Activated naive CD4-positive, alpha-beta T cell treated with anti-CD3 and anti-CD28 coated beads, Interleukin-2, amount 50 U/mL, for 16 hours (primary cell): ENCODE results near the gene EMP1.
A peak's percentile ranks its signal among the peaks of the same experiment; 100 is the strongest.

Experiments used
- DNase-seq: peaks from one replicate; pipeline ENCODE4 v3.0.0-alpha.2; 2020

EMP1 gene

GRCh38 chr12:13173012-13173932 is 23.3 kb upstream of the EMP1 start:
- DNase-seq, result no peak

GRCh38 chr12:13175499-13175898 is 21.0 kb upstream of the EMP1 start:
- DNase-seq, result no peak

- no peak for DNase-seq
These were observed 20.3 kb upstream of the EMP1 start for GRCh38 chr12:13176256-13176655.

GRCh38 chr12:13177373-13177772 is 19.2 kb upstream of the EMP1 start:
- DNase-seq, result no peak

- DNase-seq, result no peak
These were observed 18.6 kb upstream of the EMP1 start for GRCh38 chr12:13177906-13178305.

DNA sequence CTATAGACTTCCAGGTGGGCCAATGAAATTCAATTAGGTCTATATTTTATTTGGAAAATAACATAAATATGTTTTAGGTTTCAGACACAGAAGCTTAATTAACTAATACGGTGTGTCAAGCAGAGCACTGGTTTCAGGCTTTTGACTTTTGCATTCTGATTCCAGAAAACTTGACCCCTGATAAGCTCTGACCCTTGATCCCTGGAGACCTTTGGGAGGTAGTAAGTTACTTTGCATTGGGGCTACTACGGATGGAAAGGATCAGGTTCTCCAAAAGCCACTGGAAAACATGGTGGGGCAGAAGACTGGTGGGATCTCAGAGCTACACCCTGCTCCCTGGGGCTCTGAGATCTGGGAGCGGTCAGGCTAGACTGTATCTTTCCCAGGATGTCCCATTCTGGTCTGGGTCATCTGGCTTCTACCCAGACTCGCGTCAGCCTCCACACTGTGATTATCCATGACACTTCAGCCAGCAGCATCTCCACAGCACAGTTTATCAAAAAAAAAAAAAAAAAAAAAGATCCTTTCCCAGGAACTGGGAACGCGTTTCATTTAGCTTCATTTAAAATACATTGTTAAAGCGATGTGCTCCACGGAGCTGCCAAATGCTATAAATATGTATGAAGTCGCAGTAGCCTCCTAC is 17.8 kb upstream of the EMP1 start:
- no peak for DNase-seq

DNA sequence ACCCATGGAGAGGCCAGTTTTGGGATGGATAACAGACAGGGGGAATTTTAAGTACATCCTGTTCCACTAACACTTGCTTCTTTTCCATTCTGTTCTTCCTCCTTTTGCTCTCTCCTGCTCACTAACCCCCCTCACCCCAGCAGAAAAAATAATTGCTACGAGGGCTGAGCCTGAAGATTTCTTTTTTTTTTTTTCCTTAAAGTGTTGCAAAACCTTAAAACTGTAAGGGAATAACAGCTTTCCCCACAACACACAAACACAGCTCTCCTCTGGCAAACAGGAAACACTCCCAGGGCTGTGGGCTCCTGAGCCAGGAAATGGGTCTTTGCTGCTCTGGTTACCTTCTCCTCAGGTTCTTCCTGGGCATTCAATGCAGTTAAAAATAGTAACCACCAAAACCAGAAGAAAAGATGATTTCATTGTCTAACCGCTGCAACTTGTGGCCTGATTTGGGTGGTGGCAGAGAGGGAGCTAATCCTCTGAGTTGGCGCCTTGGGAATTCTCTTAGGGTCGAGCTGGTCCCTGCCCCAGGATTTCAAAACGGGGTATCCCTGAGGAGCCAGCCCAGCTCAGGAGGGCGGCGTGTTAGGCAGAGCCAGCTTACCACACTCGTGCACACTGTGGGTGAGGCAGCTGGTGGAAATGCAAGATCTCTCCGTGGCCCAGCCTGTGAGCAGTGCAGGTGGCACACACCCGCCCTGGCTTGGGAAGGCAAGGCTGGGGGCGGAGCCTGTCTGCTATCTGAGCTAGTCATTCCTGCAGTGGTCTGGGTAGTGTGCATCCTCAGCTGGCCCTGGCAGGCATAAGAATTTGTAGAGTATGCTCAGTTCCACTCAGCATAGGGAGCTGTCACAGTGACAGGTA is 17.1 kb upstream of the EMP1 start:
- peak; percentile 56 for DNase-seq

GRCh38 chr12:13181375-13182070 is 15.0 kb upstream of the EMP1 start:
- DNase-seq, result no peak

DNA sequence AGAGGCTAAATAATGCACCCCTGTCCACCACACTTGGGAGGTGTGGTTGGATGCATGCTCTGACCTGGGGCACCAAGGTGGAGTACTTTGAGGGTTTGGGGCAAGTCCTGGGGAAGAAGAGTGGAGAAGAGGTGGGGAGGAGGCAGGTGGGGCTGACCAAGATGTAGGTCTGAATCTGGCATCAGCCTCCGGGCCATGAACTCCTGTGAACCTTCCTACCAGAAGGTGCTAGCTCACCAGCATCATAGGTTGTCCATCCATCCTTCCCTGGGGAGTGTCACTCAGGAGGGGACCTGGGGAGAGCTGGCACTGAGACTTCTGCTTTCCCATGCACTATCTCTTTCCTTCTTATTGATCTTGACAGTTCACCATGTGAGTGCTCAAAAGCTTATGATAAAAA is 13.6 kb upstream of the EMP1 start:
- no peak for DNase-seq

GRCh38 chr12:13183620-13184019 is 12.9 kb upstream of the EMP1 start:
- DNase-seq, result no peak

- no peak for DNase-seq
These were observed 10.2 kb upstream of the EMP1 start for GRCh38 chr12:13186302-13186701.

DNA sequence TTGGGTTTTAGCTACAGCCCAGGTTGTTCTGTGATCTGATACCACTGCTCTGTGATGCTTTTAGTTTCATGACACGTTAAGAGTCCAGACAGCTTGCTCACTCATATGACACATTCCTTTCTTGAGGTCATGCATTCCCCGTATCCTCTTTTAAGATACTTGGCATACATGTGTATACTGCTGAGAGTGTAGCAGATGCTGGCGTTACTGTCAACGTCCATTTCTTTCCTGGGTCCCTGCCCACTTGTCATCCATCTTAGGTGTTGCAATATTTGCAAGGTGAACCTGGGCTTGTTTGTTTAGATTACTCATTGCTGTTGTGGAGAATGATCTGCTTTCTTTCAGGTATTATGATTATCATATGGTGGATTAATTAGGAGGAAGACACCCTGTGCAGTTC is 9.1 kb upstream of the EMP1 start:
- DNase-seq, result no peak

DNA sequence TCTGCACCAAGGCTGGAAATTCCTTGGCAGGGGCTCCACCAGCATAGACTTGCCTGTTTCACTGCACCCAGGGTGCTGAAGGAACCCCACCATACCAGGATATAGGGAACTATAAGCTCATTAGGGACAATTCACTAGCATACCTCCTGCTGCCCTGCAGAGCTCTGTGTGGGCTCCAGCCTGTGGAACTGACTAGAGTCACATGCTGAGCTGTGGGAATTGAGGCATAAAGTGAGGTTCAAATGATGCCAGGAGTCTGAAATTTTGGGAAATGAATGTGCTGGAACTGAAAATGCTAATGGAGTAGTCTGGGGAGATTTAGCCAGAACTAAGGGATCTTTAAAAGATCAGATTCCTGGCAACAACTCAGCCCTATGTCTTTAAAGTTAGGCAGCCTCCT is 7.3 kb upstream of the EMP1 start:
- no peak for DNase-seq

DNA sequence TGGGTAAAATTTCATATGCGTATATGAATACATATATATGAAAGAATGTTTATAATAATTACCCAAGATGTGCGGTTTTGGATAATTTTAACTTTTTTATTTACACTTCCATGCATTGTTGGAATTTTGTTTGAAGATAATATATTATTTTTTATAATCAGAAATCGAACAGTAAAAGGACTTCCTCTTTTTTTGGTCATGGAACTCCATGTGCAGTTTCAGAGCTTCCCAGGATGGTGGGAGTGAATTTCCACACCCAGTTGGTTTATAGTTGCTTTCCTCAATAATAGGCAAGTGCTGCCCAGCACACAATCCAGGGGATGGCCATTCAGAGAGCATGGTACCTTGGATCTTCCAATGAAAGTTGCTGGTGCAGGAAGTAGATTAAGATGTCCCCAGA is 6.3 kb upstream of the EMP1 start:
- no peak for DNase-seq

GRCh38 chr12:13192719-13193118 is 3.8 kb upstream of the EMP1 start:
- DNase-seq, result no peak

DNA sequence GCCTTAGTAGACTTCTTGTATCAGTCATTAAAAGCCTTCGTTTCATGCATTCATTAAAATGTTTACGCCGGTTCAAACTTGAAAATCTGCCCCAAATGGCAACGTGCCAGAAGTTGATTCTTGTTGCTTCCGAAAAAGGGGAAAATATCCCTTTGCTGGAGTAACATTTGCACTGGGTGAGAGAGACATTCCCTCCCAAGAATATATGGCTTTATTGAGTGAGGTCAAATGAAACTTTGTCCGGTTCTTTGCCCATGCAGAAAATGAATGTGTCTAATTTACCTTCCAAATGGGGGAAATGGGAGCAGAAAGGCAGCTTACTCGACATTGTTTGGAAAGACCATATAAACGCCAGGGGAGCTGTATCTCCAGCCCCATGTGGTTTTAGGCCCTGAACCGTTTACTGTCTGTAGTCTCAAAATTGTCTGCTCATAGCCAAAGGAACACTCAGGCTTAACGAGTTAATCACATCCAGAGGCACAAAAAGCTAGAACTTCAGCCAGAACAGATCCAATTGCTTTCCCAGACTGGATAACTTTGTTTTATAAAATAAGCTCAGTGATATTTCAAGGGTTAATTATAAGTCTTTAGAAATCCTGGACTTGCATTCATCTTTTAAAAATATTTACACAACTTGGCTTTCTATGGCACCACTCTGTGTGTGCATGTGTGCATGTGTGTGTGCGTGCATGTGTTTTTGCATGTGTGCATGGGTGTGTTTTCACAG is 2.9 kb upstream of the EMP1 start:
- DNase-seq, result no peak

DNA sequence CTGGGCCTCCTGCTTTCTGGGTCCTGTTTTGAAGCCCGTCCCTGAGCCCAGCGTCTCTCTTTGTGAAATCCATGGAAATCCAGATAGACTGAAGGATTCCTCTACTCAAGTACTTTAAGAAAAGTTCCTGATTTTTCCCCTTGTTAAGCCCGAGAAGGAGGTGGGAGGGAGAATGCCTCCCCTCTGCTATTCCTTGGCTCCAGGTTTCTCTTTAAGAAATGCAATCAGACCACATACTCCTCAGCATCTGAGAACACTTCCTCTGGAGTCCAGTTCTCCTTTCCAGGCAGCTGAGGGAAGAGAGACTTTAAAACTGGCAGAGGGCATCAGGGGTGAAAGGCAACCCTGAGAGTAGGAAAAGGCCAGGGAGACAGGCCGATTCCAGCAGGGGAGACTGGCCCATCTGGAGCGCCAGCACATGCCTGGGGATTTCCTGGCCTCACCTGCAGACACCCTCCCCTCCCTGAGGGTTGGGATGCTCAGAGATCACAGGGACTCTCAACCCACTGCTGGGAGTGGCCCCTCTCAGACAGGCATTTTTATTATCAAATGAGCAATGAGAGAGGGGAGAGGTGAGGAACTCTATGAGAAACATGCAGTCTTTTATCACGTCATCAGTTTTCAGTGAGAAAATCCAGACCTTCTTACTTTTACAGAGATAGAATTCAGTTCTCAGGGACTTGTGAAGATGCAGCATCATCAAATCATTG is 2.0 kb upstream of the EMP1 start:
- no peak for DNase-seq

DNA sequence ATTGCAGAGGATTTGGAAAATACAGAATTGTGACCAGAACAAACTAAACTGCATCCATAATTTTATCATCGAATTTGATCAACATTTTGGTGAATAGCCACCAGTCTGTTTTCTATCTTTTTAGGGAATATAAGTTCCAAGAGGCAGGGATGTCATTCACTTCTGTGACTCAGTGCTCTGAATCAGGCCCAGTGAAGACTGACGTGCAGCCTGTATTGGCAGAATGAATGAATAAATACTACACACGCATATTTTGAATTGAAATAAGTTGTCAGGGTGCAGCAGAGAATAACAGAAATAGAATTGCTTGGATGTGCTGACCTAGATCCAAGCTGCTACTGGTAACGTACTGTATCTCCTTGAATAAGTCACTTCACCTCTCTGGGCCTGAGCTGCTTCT is 1.3 kb upstream of the EMP1 start:
- DNase-seq, result no peak

DNA sequence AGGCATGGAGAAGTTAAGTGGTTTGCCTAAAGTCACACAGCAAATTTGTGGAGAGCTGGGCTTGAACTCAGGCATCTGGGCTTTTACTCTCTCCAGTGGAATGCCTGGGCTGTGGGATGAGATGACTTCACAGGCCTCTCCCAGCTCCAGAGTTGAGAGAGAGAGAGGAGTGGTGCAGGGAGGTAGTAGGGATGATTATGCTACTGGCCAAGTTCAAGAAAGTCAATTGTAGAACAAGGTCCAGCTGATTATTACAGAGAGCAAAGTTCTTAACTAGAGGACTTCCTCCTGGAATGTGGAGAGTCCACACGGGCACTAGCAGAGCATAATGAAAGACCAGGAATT is 769 bp upstream of the EMP1 start:
- no peak for DNase-seq

DNA sequence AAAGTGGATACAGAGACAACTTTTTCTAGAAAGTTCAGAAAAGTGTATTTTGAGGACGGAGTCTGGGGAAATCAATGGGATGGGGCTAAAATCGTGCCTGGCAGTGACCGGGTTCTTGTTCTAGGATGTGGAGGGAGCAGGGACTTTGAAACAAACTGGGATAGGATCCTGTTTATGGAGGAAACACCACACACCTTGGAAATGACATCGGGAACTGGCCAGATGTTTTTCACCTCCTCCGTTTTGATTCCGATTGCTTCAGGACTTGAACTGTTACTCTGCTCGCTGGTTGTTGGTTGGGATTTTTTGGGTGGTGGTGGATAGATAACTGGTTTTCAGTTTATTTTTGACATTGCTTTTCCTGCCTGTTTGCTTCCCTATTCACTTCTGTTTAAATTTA is 506 bp downstream of the EMP1 start:
- DNase-seq, result no peak

DNA sequence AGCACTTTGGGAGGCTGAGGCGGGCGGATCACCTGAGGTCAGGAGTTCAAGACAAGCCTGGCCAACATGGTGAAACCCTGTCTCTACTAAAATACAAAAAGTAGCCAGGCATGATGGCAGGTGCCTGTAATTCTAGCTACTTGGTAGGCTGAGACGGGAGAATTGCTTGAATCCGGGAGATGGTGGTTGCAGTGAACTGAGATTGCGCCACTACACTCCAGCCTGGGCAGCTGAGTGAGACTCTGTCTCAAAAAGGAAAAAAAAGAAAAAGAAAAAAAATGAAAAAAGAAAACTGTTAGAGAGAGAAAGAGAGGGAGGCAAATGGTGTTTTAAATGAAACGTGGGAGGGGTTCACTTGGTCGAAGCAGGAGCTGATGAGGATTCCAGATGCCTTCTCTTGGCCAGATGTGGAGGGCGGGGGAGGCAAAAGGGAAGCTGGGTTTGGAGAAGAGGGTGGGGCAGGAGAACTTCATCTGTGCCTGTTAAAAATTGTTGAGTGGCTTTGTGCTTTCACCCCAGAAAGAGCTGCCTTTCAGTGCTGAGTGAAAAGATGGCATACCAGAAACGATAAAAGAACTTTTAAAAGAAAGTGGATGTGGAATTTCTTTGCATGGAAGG is 1.1 kb downstream of the EMP1 start:
- DNase-seq, result no peak
